Measurements from ENCODE around the gene NDUFS5. TPM values are rescaled to one million over a fixed set of nuclear protein-coding genes. Genes with fewer than 3 reads are reported as not detected.
"Not testable (repeated sequence)": the region's sequence is repeated elsewhere in the genome, so short reads cannot be mapped to it uniquely, and the experiment has no call there.

Gene NDUFS5
- total RNA-seq, result 337 TPM

DNA sequence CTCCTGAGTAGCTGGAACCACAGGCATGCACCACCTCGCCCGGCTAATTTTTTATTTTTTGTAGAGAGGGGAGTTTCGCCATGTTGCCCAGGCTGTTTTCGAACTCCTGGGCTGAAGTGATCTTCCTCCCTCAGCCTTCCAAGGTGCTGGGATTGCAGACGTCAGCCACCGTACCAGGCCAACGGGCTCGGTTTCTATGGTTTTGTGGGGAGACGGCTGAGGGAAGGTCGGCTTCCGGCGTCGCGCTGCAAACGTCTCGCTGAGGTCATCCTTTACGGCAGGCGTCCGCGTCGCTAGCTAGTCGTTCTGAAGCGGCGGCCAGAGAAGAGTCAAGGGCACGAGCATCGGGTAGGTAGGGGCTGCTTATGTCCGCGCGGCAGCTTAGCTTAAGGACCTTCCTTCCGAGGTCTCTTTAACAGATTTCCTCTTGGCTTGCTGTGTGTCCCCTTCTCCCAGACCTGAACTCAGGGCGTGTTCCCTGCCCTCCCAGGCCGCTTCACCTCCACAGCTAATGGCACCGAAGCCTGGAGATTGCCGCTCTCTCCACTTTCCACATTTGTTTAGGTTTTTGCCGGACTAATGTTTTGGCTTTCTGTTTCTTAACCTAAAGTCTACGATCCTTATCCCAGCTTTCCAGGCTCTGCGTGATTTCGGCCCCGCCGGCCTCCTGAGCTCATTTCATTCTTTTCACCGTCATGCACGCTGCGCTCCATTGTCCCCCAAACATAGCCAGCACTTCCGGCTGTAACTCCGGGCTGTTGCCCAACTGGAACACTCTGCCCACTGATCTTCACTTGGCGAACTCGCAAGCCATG, at the start of gene NDUFS5:
Gene NDUFS5, plus strand, starts transcription at position 300 of the 815 bp plus-strand sequence. CDS start 2,375 bp downstream, outside the sequence.
- DNase-seq (ENCODE audit: low spot score in 2 of 2), result peak; percentile 34 to 68
- no peak for FAIRE-seq

DNA sequence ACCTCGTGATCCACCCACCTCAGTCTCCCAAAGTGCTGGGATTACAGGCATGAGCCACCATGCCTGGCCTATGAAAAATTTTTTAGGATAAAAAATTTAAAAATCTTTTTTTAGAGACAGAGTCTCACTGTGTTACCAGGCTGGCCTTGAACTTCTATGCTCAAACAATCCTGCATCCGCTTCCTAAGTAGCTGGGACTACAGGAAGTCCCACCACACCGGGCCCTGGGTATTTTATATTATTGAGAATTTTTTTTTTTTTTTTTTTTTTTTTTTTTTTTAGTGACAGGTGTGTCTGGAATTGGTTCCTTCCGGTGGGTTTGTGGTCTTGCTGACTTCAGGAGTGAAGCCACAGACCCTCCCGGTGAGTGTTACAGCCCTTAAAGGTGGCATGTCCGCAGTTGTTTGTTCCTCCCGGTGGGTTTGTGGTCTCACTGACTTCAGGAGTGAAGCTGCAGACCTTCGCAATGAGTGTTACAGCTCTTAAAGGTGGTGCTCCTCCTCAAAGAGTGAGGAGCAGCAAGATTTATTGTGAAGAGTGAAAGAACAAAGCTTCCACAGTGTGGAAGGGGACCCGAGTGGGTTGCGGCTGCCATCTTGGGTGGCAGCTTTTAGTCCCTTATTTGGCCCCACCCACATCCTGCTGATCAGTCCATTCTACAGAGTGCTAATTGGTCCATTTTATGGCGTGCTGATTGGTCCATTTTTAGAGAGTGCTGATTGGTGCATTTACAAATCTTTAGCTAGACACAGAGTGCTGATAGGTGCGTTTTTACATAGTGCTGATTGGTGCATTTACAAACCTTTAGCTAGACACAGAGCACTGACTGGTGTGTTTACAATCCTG, 48.5 kb upstream of the NDUFS5 start:
- FAIRE-seq; DNase-seq (ENCODE audit: low spot score in 2 of 2): not testable (repeated sequence)

DNA sequence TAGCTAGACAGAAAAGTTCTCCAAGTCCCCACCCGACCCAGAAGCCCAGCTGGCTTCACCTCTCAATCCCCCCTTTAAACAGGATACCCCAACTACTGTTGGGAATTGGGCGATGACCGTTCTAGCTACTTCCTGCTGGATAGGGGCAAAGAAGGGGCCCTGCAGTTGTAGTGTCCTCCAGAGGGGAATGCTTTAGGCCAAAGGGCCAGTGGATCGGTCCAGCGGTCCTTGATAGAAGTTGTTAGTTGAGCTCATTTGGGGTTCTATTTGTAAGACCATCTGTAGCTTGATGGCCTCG, 48.0 kb upstream of the NDUFS5 start:
- not testable (repeated sequence) for FAIRE-seq; DNase-seq (ENCODE audit: low spot score in 2 of 2)

DNA sequence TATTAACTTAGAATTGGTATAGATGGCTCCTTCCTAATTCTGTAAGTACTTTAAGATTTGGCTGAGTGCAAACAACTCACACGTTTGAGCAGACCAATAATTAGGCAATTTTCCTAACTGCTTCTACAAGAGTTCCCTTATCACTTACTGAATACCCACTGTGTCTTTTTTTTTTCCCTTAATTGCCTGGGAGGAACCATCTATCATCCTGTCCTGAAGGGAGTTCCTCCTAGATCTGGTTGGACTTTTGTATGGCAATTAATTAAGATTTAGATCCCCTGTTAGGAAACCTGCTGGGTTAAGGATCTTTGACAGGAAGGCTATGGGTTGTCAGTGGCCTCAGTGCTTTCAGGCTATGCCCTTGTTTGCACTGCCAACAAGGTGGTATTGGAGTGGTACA, 46.8 kb upstream of the NDUFS5 start:
- FAIRE-seq; DNase-seq (ENCODE audit: low spot score in 2 of 2): not testable (repeated sequence)

DNA sequence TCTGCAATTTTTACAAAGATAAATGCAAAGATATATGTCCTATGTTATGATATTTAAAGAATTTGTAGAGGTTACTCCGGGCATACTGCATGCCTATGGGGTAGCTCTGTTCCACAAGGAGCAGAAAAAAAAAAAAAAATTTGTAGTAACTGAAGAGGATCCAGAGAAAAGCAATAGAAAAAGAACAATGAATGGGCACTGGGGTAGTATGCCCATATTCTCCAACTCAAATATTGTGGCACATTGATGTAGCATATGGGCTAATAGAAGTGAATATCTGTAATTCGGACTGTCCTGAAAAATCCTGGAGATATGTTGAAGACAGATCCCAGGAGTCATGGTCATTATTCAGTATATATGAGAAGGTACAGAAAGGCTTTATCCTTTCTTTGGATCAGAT, 36.2 kb upstream of the NDUFS5 start:
- DNase-seq (ENCODE audit: low spot score in 2 of 2) (no peak), FAIRE-seq (no peak)

- DNase-seq (ENCODE audit: low spot score in 2 of 2) (no peak), FAIRE-seq (no peak)
Observed at GRCh38 chr1:38990386-38990737, 35.8 kb upstream of the NDUFS5 start.

DNA sequence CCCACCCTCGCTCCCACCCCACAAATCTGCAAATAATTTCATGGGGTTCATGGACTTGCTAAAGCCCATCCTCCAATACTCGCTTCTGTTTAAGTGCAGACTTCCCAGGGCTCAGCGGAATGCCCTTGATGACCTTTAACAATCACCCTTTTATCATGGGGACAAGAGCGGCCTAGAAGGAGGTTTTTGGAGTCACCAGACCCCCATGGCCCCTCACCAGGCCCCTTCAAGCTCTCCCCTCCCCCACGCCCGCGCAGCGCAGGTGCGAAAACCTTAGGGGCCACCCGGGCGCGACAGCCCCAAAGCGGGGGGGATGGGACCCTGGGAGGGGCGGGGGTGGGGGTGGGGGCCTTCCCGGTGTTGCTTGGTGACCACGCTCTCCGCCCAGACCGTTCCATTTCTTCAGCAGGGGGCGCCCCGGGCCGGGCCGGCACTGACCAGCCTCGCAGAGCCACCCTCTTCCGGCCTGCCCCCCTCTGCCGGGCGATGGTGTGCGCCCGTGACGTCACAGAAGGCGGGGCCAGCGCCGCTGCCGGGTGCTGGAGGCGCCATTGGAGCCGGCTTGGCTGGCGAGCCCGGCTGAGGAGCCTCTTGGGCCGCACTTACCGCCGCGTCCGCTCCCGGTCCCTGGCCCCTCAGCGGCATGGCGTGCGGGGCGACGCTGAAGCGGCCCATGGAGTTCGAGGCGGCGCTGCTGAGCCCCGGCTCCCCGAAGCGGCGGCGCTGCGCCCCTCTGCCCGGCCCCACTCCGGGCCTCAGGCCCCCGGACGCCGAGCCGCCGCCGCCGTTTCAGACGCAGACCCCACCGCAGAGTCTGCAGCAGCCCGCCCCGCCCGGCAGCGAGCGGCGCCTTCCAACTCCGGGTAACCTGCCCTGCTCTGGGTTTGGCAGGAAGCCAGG, 35.2 kb upstream of the NDUFS5 start, which contains the start of gene AKIRIN1:
Gene AKIRIN1, plus strand, starts transcription at position 539 of the 900 bp plus-strand sequence. Its CDS starts 105 bp downstream, at position 644.
- DNase-seq (ENCODE audit: low spot score in 2 of 2) (peak; percentile 99), FAIRE-seq (no peak)

GRCh38 chr1:38991638-38992411, 34.3 kb upstream of the NDUFS5 start:
- DNase-seq (ENCODE audit: low spot score in 2 of 2), result peak; percentile 37 to 38
- FAIRE-seq, result no peak

GRCh38 chr1:38992412-38993111, 33.6 kb upstream of the NDUFS5 start:
- DNase-seq (ENCODE audit: low spot score in 2 of 2), result no peak
- no peak for FAIRE-seq

GRCh38 chr1:38994196-38994595, 32.0 kb upstream of the NDUFS5 start:
- no peak for FAIRE-seq
- DNase-seq (ENCODE audit: low spot score in 2 of 2), result no peak

GRCh38 chr1:38997034-38997900, 28.9 kb upstream of the NDUFS5 start:
- no peak for FAIRE-seq
- DNase-seq (ENCODE audit: low spot score in 2 of 2), result no peak

DNA sequence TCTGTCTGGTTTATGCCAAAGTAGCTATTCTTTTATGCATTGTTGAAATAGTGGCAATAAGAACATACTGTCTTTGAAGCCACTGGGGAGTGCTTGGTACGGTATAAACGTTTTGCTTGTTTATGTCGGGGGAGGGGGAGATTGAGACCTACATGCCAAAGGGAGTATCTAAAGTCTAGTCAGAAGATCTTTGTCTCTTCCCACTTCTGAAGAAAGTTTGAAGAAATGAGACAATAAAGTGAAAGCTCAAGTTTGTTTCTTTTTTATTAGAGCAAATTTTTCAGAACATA, 28.3 kb upstream of the NDUFS5 start:
- no peak for FAIRE-seq
- DNase-seq (ENCODE audit: low spot score in 2 of 2), result no peak

DNA sequence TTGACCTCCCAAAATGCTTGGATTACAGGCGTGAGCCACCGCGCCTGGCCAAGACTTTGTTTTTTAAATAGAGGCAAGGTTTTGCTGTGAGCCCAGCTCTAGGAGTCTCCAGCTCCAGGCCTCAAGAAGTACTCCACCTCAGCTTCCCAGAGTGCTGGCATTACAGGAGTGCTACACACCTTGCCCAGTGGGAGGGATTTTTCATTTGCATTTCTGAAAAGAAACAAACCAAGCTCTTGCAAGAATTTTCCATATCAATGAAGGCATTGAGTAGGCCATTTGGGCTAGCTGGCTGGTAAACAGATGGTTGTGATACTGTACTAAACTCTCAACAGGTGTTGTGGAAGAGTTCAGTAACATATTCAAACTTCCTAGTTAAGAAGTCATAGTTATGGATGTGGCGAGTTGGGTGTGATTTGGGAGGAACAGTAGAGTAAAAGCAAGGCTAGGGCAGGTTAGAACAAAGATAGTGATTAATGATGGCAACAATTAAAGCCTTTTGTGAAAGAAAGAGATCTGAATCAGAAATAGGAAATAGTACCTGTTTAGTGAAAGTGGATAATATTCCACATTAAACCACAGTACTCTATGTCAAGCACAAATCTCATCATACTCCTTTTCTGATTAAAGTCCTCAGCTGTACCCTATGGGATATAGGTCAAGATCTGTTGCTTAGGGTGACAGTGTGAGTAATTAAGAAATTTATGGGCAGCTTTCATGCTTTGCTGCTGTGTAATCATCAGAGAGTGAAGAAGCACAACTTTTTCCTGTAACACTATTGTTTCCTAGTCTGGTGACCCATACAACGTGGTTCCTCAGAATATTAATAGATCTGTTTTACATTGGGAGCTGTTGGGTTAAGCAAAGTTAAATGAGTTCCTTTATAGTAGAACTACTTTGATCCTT, 24.4 kb upstream of the NDUFS5 start:
- FAIRE-seq (no peak), DNase-seq (ENCODE audit: low spot score in 2 of 2) (no peak)

- no peak for FAIRE-seq
- DNase-seq (ENCODE audit: low spot score in 2 of 2), result no peak
Observed at GRCh38 chr1:39003281-39003680, 22.9 kb upstream of the NDUFS5 start.

GRCh38 chr1:39003794-39004193, 22.4 kb upstream of the NDUFS5 start:
- FAIRE-seq (no peak), DNase-seq (ENCODE audit: low spot score in 2 of 2) (no peak)

GRCh38 chr1:39006287-39006686, 19.9 kb upstream of the NDUFS5 start:
- DNase-seq (ENCODE audit: low spot score in 2 of 2) (no peak), FAIRE-seq (no peak)
